Calu3 (cell line): ENCODE measurements around the gene PCMTD2. TPM values are rescaled to one million over a fixed set of nuclear protein-coding genes. Genes with fewer than 3 reads are reported as not detected.

ENCODE experiments used
- BruUV-seq: library from RNA; stranded (reverse); fragments of 400-500 nt; replicated peaks from 2 replicates; lab custom pipeline; 2021; lab: Mats Ljungman, UMichigan
- CTCF ChIA-PET: fragments of 300-600 bp; sonication (Branson Sonifier 250); formaldehyde crosslinking; loops from one replicate; lab custom pipeline; 2022; ENCODE audit warnings: antibody characterized with exemption; lab: Charles Lee
- DNase-seq: peaks from one replicate; pipeline ENCODE4 v3.0.0; 2022
- H3K27ac Mint-ChIP-seq: one replicate; pipeline ENCODE4 v1.8.0; 2022; ENCODE audit warnings: mixed read lengths; ENCODE audit not compliant: unreplicated experiment
- H3K27me3 Mint-ChIP-seq: one replicate; pipeline ENCODE4 v1.8.0; 2022; ENCODE audit warnings: mixed read lengths; ENCODE audit not compliant: unreplicated experiment
- H3K36me3 Mint-ChIP-seq: one replicate; pipeline ENCODE4 v1.8.0; 2022; ENCODE audit warnings: mild to moderate bottlenecking, moderate library complexity, mixed read lengths; ENCODE audit not compliant: insufficient read depth, unreplicated experiment
- H3K4me1 Mint-ChIP-seq: one replicate; pipeline ENCODE4 v1.8.0; 2022; ENCODE audit warnings: mild to moderate bottlenecking, low read depth, mixed read lengths; ENCODE audit not compliant: unreplicated experiment
- H3K4me3 Mint-ChIP-seq: one replicate; pipeline ENCODE4 v1.8.0; 2022; ENCODE audit warnings: mild to moderate bottlenecking, low read depth, moderate library complexity, mixed read lengths; ENCODE audit not compliant: unreplicated experiment
- H3K9me3 Mint-ChIP-seq: one replicate; pipeline ENCODE4 v1.8.0; 2022; ENCODE audit warnings: low read depth, mixed read lengths; ENCODE audit not compliant: unreplicated experiment
- CTCF ChIP-seq: fragments of 200-600 bp; IDR thresholded peaks from one replicate; pipeline ENCODE4 v1.8.0; 2022; ENCODE audit warnings: antibody characterized with exemption; ENCODE audit not compliant: unreplicated experiment
- intact Hi-C: fragments of 100-400 bp; cut with micrococcal nuclease; formaldehyde crosslinking; loops from one replicate; pipeline ENCODE4 v1.10.0; 2022; ENCODE audit not compliant: unreplicated experiment
- total RNA-seq: library from RNA; stranded (reverse); gene quantifications from 2 replicates; pipeline ENCODE4 v1.2.3, GENCODE V29; 2022

PCMTD2 gene
- total RNA-seq, 1 experiment from 2014 or later: 62.2 TPM

GRCh38 chr20:64224351-64225170 is 31.0 kb upstream of the PCMTD2 start:
- Mint-ChIP-seq H3K4me1 (peaks cover 26% of the 10 kb centered on the region), H3K36me3 (peaks cover 4% of the 10 kb centered on the region), H3K4me3 (no peak overlapping the region), H3K27me3 (peaks cover 55% of the 10 kb centered on the region), H3K27ac (no peak overlapping the region), H3K9me3 (no peaks in the 10 kb centered on the region)
- CTCF ChIA-PET: interaction anchor here (1.3 kb wide), 1 partner anchor 31 kb away, joined by 4 read pairs; the partner anchor contains the start of gene PCMTD2
- no TSS peak for BruUV-seq
- DNase-seq: no peak
- TF ChIP-seq CTCF: no peak
- intact Hi-C loops: no loop called here

DNA sequence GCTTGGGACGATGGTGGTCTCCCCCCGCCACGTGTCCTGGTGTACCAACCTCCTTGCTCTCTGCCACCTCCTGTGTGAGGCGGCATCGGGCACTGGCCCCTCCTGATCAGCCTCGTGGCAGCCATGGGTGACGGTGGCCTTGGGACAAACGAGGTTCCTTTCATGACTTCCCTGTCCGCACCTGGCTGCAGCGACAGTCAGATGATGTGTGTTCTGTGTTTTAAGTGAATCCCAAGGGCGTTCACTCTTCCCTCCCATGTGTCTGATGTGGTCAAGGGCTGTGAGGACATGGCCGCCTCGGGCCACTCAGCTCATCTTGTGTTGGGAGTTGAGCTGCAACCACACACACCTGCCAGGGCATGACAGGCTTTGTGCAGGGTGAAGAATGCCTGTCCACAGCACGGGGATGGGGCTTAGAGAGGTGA is 30.4 kb upstream of the PCMTD2 start:
- no TSS peak for BruUV-seq
- peaks cover 4% of the 10 kb centered on the region for H3K36me3 Mint-ChIP-seq
- no peaks in the 10 kb centered on the region for H3K9me3 Mint-ChIP-seq
- CTCF ChIA-PET: no interaction called here
- H3K27me3 Mint-ChIP-seq: peaks cover 57% of the 10 kb centered on the region
- H3K4me1 Mint-ChIP-seq: peaks cover 26% of the 10 kb centered on the region
- no peak for DNase-seq
- H3K4me3 Mint-ChIP-seq: no peak overlapping the region
- no peak overlapping the region for H3K27ac Mint-ChIP-seq
- no peak for TF ChIP-seq CTCF
- intact Hi-C loops: no loop called here

GRCh38 chr20:64225828-64226598 is 29.5 kb upstream of the PCMTD2 start:
- BruUV-seq: no TSS peak
- H3K4me3 Mint-ChIP-seq: no peak overlapping the region
- intact Hi-C loops: no loop called here
- H3K9me3 Mint-ChIP-seq: no peaks in the 10 kb centered on the region
- H3K27me3 Mint-ChIP-seq: peaks cover 66% of the 10 kb centered on the region
- no peak overlapping the region for H3K27ac Mint-ChIP-seq
- TF ChIP-seq CTCF: no peak
- peaks cover 4% of the 10 kb centered on the region for H3K36me3 Mint-ChIP-seq
- CTCF ChIA-PET: no interaction called here
- peaks cover 26% of the 10 kb centered on the region for H3K4me1 Mint-ChIP-seq
- DNase-seq: no peak

DNA sequence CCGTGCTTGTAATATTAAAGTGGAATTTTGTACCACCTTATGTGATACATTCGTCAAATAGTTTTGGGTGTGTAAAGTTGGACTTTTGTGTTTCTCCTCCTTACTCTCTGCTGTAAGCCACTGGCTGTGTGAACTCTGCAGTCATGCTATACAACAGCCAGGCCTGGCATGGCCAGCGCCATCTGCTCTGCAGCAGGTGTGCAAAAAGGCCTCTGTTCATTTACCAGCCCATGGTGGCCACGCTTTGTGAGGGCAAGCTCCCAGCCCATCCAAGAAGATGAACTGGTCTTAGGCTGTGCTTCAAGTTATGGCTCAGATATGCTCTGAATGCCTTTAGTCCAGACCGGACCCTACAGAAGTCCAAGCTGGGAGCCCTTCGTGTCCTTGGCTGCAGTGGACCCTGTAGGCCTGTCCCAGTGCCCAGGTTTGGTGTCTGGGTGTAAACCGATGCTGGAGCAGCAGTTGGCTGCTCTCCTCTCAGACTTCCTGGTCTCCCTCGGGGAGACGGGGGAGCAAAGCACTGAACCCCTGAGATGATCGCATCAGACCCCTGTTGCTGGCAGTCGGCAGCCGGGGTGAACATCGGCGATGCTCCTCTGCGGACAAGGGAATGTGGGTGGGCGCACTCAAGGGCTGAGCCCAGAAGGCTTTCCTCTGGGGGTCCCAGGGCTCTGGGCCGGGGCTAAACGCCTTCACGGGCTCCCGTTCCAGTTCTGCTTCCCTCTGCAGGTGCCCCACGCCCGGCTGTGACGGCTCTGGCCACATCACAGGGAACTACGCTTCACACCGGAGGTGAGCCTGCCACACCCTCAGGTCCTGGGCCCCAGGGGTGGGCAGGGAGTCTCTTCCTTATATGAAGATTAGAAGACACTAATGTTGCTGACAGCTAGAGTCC is 28.6 kb upstream of the PCMTD2 start:
- Mint-ChIP-seq H3K4me1 (peaks cover 26% of the 10 kb centered on the region), H3K27me3 (peaks cover 68% of the 10 kb centered on the region), H3K27ac (no peak overlapping the region), H3K9me3 (no peaks in the 10 kb centered on the region), H3K4me3 (no peak overlapping the region), H3K36me3 (peaks cover 4% of the 10 kb centered on the region)
- CTCF ChIA-PET: no interaction called here
- TF ChIP-seq CTCF: no peak
- intact Hi-C loops: no loop called here
- no TSS peak for BruUV-seq
- no peak for DNase-seq
